H1 (cell line): ENCODE data around the gene CMSS1. TPM values are rescaled to one million over a fixed set of nuclear protein-coding genes. Genes with fewer than 3 reads are reported as not detected.

Experiments
- CTCF ChIA-PET: fragments of 300-600 bp; sonication (Branson Sonifier 250); formaldehyde crosslinking; loops from one replicate; lab custom pipeline; 2021; ENCODE audit not compliant: partially characterized antibody; lab: Charles Lee
- POLR2A ChIA-PET: fragments of 300-600 bp; sonication (Branson Sonifier 250); formaldehyde crosslinking; loops from one replicate; lab custom pipeline; 2021; ENCODE audit warnings: inconsistent platforms; ENCODE audit not compliant: partially characterized antibody; lab: Charles Lee
- DNase-seq, 2 experiments: peaks; one replicate each; pipeline versions ENCODE4 v3.0.0 to v3.0.0-alpha.2; 2010 to 2022; ENCODE audit warnings: low spot score in 2 of 2, low read depth in 1 of 2, mixed read lengths in 1 of 2
- FAIRE-seq: peaks from 2 replicates; lab custom pipeline; 2011; peaks lifted over from hg19 to GRCh38; lab: Jason Lieb, UNC
- H2AFZ ChIP-seq: 2 replicates; pipeline ENCODE4 v1.8.1; 2012; ENCODE audit warnings: low read length, inconsistent platforms
- H2AK5ac ChIP-seq: 2 replicates; pipeline ENCODE4 v1.6.1; 2013; ENCODE audit warnings: low read depth, low read length
- H2BK120ac ChIP-seq: replicated peaks from 2 replicates; pipeline ENCODE3; 2013; ENCODE audit warnings: low read depth, low read length, inconsistent platforms
- H2BK12ac ChIP-seq: 2 replicates; pipeline ENCODE4 v1.6.1; 2013; ENCODE audit warnings: low read depth, low read length
- H2BK15ac ChIP-seq: 2 replicates; pipeline ENCODE4 v1.6.1; 2013; ENCODE audit warnings: low read length
- H2BK20ac ChIP-seq: 2 replicates; pipeline ENCODE4 v1.6.1; 2013; ENCODE audit warnings: low read length
- H2BK5ac ChIP-seq: 2 replicates; pipeline ENCODE4 v1.6.1; 2013; ENCODE audit warnings: low read depth, low read length
- H3K14ac ChIP-seq: 2 replicates; pipeline ENCODE4 v1.6.1; 2013; ENCODE audit warnings: inconsistent platforms; ENCODE audit not compliant: insufficient read length
- H3K18ac ChIP-seq: 2 replicates; pipeline ENCODE4 v1.6.1; 2013; ENCODE audit warnings: low read length; ENCODE audit errors: extremely low read depth
- H3K23ac ChIP-seq: 2 replicates; pipeline ENCODE4 v1.6.1; 2013; ENCODE audit warnings: inconsistent platforms; ENCODE audit not compliant: insufficient read length
- H3K23me2 ChIP-seq: 2 replicates; pipeline ENCODE4 v1.6.1; 2013; ENCODE audit warnings: low read depth, low read length
- H3K27ac ChIP-seq: 2 replicates; pipeline ENCODE4 v1.6.1; 2011; ENCODE audit warnings: low read depth, low read length, inconsistent platforms
- H3K27me3 ChIP-seq, 4 experiments: replicated peaks in 1 of 4; 1 replicate in 1 of 4; 2 replicates in 3 of 4; pipeline versions ENCODE4 v1.6.1 to v1.8.1; 2011 to 2013; ENCODE audit warnings: low read length in 3 of 4, mild to moderate bottlenecking in 3 of 4, inconsistent platforms in 2 of 4, mixed read lengths in 2 of 4, moderate library complexity in 1 of 4; ENCODE audit not compliant: control insufficient read depth in 3 of 4, insufficient read depth in 3 of 4; ENCODE audit errors: extremely low read depth in 1 of 4
- H3K36me3 ChIP-seq, 4 experiments: 2 replicates each; pipeline versions ENCODE4 v1.6.1 to v1.8.1; 2011 to 2013; ENCODE audit warnings: mild to moderate bottlenecking in 4 of 4, low read length in 3 of 4, moderate library complexity in 2 of 4, control low read depth in 1 of 4, inconsistent platforms in 1 of 4; ENCODE audit not compliant: insufficient read depth in 4 of 4, control insufficient read depth in 2 of 4
- H3K4ac ChIP-seq: replicated peaks from 2 replicates; pipeline ENCODE3; 2013; ENCODE audit warnings: low read length, low read depth, mixed read lengths, inconsistent platforms; ENCODE audit not compliant: insufficient read length
- H3K4me1 ChIP-seq, 4 experiments: replicated peaks in 1 of 4; 1 replicate in 1 of 4; 2 replicates in 3 of 4; pipeline versions ENCODE4 v1.6.1 to v1.8.1; 2011 to 2013; ENCODE audit warnings: low read length in 3 of 4, inconsistent platforms in 2 of 4, mixed read lengths in 1 of 4; ENCODE audit not compliant: insufficient read depth in 4 of 4, control insufficient read depth in 3 of 4
- H3K4me2 ChIP-seq, 2 experiments: 2 replicates each; pipeline versions ENCODE4 v1.6.1 to v1.8.1; 2011 to 2013; ENCODE audit warnings: low read depth in 2 of 2, low read length in 2 of 2, control low read depth in 1 of 2, inconsistent platforms in 1 of 2, mild to moderate bottlenecking in 1 of 2; ENCODE audit not compliant: insufficient read depth in 1 of 2
- H3K4me3 ChIP-seq, 4 experiments: fragments of 200-600, 300-600 bp in 1 of 4; sonication (generic), shearing (Covaris generic), sonication (Bioruptor Twin) in 1 of 4; 2 replicates each; pipeline versions ENCODE4 v1.5.1 to v1.8.1; 2011 to 2016; ENCODE audit warnings: low read length in 4 of 4, low read depth in 3 of 4, control low read depth in 2 of 4, inconsistent platforms in 2 of 4, mild to moderate bottlenecking in 2 of 4, mixed read lengths in 1 of 4, moderate library complexity in 1 of 4; ENCODE audit not compliant: insufficient read depth in 2 of 4; ENCODE audit errors: extremely low read depth in 1 of 4
- H3K56ac ChIP-seq: replicated peaks from 2 replicates; pipeline ENCODE3; 2013; ENCODE audit warnings: low read depth, mild to moderate bottlenecking, mixed read lengths, low read length, inconsistent platforms; ENCODE audit not compliant: insufficient read length
- H3K79me1 ChIP-seq: 2 replicates; pipeline ENCODE4 v1.6.1; 2013; ENCODE audit warnings: low read depth, low read length, control low read depth
- H3K79me2 ChIP-seq, 2 experiments: 2 replicates each; pipeline versions ENCODE4 v1.6.1 to v1.8.1; 2012 to 2013; ENCODE audit warnings: low read length in 2 of 2, mild to moderate bottlenecking in 2 of 2, inconsistent platforms in 1 of 2; ENCODE audit not compliant: insufficient read depth in 2 of 2, control insufficient read depth in 1 of 2
- H3K9ac ChIP-seq, 4 experiments: replicated peaks in 1 of 4; 1 replicate in 1 of 4; 2 replicates in 3 of 4; pipeline versions ENCODE4 v1.6.1 to v1.8.1; 2011 to 2013; ENCODE audit warnings: low read depth in 3 of 4, low read length in 3 of 4, control low read depth in 2 of 4, mild to moderate bottlenecking in 2 of 4, moderate library complexity in 2 of 4, inconsistent platforms in 1 of 4; ENCODE audit errors: extremely low read depth in 1 of 4
- H3K9me3 ChIP-seq, 2 experiments: 2 replicates each; pipeline versions ENCODE4 v1.6.1 to v1.8.1; 2012 to 2013; ENCODE audit warnings: mild to moderate bottlenecking in 2 of 2, moderate library complexity in 2 of 2, control low read depth in 1 of 2, inconsistent platforms in 1 of 2, low read depth in 1 of 2, low read length in 1 of 2, mixed read lengths in 1 of 2; ENCODE audit not compliant: insufficient read depth in 2 of 2
- H4K20me1 ChIP-seq, 2 experiments: replicated peaks in 1 of 2; 2 replicates each; pipeline versions ENCODE3 to v1.8.1; 2011 to 2013; ENCODE audit warnings: inconsistent platforms in 2 of 2, low read length in 2 of 2, mild to moderate bottlenecking in 1 of 2; ENCODE audit not compliant: insufficient read depth in 2 of 2, control insufficient read depth in 1 of 2
- H4K5ac ChIP-seq: 2 replicates; pipeline ENCODE4 v1.6.1; 2013; ENCODE audit warnings: low read length, low read depth, mixed read lengths, inconsistent platforms; ENCODE audit not compliant: insufficient read length
- H4K8ac ChIP-seq: 2 replicates; pipeline ENCODE4 v1.8.0; 2013; ENCODE audit warnings: mild to moderate bottlenecking, moderate library complexity, low read length, inconsistent platforms; ENCODE audit not compliant: insufficient read depth; ENCODE audit errors: extremely low read depth
- H4K91ac ChIP-seq: replicated peaks from 2 replicates; pipeline ENCODE3; 2013; ENCODE audit warnings: low read length, mixed read lengths, inconsistent platforms; ENCODE audit not compliant: insufficient read length
- CBX5 ChIP-seq: fragments of 300-800, 300-1000 bp; sonication (generic); IDR thresholded peaks from 2 replicates; pipeline ENCODE4 v1.7.1; 2016; ENCODE audit warnings: antibody characterized with exemption, low read length, low read depth
- CHD1 ChIP-seq: IDR thresholded peaks from 2 replicates; pipeline ENCODE4 v1.6.1; 2012; ENCODE audit warnings: low read depth, low read length, improper control_type of control experiment
- CTBP2 ChIP-seq: IDR thresholded peaks from 2 replicates; pipeline ENCODE4 v1.7.0; 2011; ENCODE audit warnings: borderline replicate concordance, mild to moderate bottlenecking, moderate library complexity, mixed read lengths, low read length; ENCODE audit not compliant: insufficient read depth, insufficient read length
- HDAC2 ChIP-seq, 2 experiments: fragments of 300-600 bp in 1 of 2; sonication (generic) in 1 of 2; IDR thresholded peaks; 2 replicates each; pipeline ENCODE4 v1.6.1; 2011 to 2012; ENCODE audit warnings: low read depth in 2 of 2, low read length in 2 of 2, mild to moderate bottlenecking in 2 of 2, moderate library complexity in 2 of 2, borderline replicate concordance in 1 of 2, inconsistent platforms in 1 of 2
- KDM1A ChIP-seq: fragments of 200-600, 300-600 bp; sonication (generic); IDR thresholded peaks from 2 replicates; pipeline ENCODE4 v1.7.1; 2016; ENCODE audit warnings: mild to moderate bottlenecking, low read length, borderline replicate concordance
- KDM4A ChIP-seq: IDR thresholded peaks from one replicate; pipeline ENCODE4 v1.7.1; 2012; ENCODE audit warnings: low read depth, mild to moderate bottlenecking, moderate library complexity, low read length, inconsistent platforms; ENCODE audit not compliant: severe bottlenecking
- RAD21 ChIP-seq, 2 experiments: IDR thresholded peaks in 1 of 2; conservative IDR thresholded peaks in 1 of 2; 2 replicates each; pipeline ENCODE4 v1.6.1; 2011; ENCODE audit warnings: low read depth in 2 of 2, low read length in 2 of 2, improper control_type of control experiment in 1 of 2, inconsistent platforms in 1 of 2, mild to moderate bottlenecking in 1 of 2, moderate library complexity in 1 of 2
- SP1 ChIP-seq: IDR thresholded peaks from 2 replicates; pipeline ENCODE4 v1.6.1; 2011; ENCODE audit warnings: low read depth, low read length
- TBP ChIP-seq: IDR thresholded peaks from 2 replicates; pipeline ENCODE4 v1.6.1; 2011; ENCODE audit warnings: low read depth, low read length, improper control_type of control experiment
- USF2 ChIP-seq: IDR thresholded peaks from 2 replicates; pipeline ENCODE4 v1.6.1; 2011; ENCODE audit warnings: low read length, improper control_type of control experiment
- ZNF274 ChIP-seq: IDR thresholded peaks from 2 replicates; pipeline ENCODE4 v1.7.0; 2012; ENCODE audit warnings: low read length, borderline replicate concordance; ENCODE audit errors: extremely low read depth
- WGBS, 2 experiments: shearing (Covaris generic) in 1 of 2; methylation state at CpG; one replicate each; pipeline versions ENCODE4 v1.1.6 to v1.1.7; 2013 to 2015; ENCODE audit warnings: low lambda C conversion rate in 2 of 2, mixed read lengths in 2 of 2, inconsistent platforms in 1 of 2, low coverage in 1 of 2, missing lambda C conversion rate in 1 of 2; ENCODE audit not compliant: insufficient replicate concordance in 2 of 2, insufficient coverage in 1 of 2, insufficient read length in 1 of 2; ENCODE audit errors: extremely low coverage in 1 of 2, missing lambda C conversion rate in 1 of 2; 5-methylcytosine and 5-hydroxymethylcytosine counted together
- polyA plus RNA-seq, 7 experiments: library from polyadenylated mRNA; depleted of rRNA in 3 of 7; stranded (reverse) in 5 of 7; unstranded in 2 of 7; fragments of >200 nt in 5 of 7; fragments of 200-250 nt in 2 of 7; gene quantifications; 1 replicate in 5 of 7; 2 replicates in 1 of 7; 4 replicates in 1 of 7; pipeline versions ENCODE4 v1.2.1 to v1.2.3, GENCODE V29; 2011 to 2013; ENCODE audit warnings: missing spikeins in 2 of 7, mixed read lengths in 2 of 7
- total RNA-seq: library from RNA; stranded (reverse); fragmentation: NEBNext Ultra II Directional; extraction: Animal tissue kit (Norgen Biotek cat#: 25700); gene quantifications from 2 replicates; pipeline ENCODE4 v1.2.1, GENCODE V29; 2021

Gene CMSS1
- total and polyA plus RNA-seq, 2 of the 8 experiments (the other 6 are each of a cell fraction or from before 2014, with no cell fraction given): 15.2 to 75.1 TPM

- Histone ChIP-seq H4K20me1 (no peaks in the 10 kb centered on the region), H2AK5ac (no peak within 1 kb of the TSS), H2AFZ (no peak within 1 kb of the TSS), H3K18ac (no peak within 1 kb of the TSS), H3K4ac (no peak within 1 kb of the TSS), H3K27me3 (no peaks in the 10 kb centered on the region), H3K56ac (no peak within 1 kb of the TSS), H2BK12ac (no peak within 1 kb of the TSS), H3K23me2 (no peaks in the 10 kb centered on the region), H3K14ac (no peak within 1 kb of the TSS), H3K9ac (0 out of 7 replicates have a peak within 1 kb of the TSS, but pooled peaks of 1 of the 4 experiments have one; percentile 15), H3K9me3 (no peaks in the 10 kb centered on the region), H3K79me2 (no peaks in the 10 kb centered on the region), H2BK20ac (no peak within 1 kb of the TSS), H4K91ac (no peak within 1 kb of the TSS), H3K4me1 (no peaks in the 10 kb centered on the region), H2BK15ac (no peak within 1 kb of the TSS), H3K23ac (no peak within 1 kb of the TSS), H3K27ac (no peak within 1 kb of the TSS), H4K5ac (no peak within 1 kb of the TSS), H3K79me1 (no peaks in the 10 kb centered on the region), H3K4me3 (no peak within 1 kb of the TSS), H3K4me2 (no peak within 1 kb of the TSS), H2BK120ac (no peak within 1 kb of the TSS), H2BK5ac (no peak within 1 kb of the TSS), H4K8ac (peak within 1 kb of the TSS; percentile 68; the same call in 1 of the 2 replicates), H3K36me3 (no peaks in the 10 kb centered on the region)
- CTCF ChIA-PET: no interaction called here
- POLR2A ChIA-PET: interaction anchor here (1.1 to 1.3 kb wide), 2 partner anchors 11 to 14 kb away, joined by 3 read pairs; no protein-coding TSS in a partner anchor
- FAIRE-seq (no peak), DNase-seq (no peak)
- 95% methylated on average over 7 of the region's 7 CpGs; no CpG with 5 or more reads in 1 of the 2 experiments for WGBS, 2 experiments
- TF ChIP-seq SP1 (no peak), TBP (no peak), CHD1 (no peak), ZNF274 (no peak), CTBP2 (no peak), KDM4A (no peak), HDAC2 (IDR thresholded peaks at IDR 0.05; ENCODE audit: borderline replicate concordance in 1 of 2, low read depth in 2 of 2, low read length in 2 of 2) (no peak), USF2 (no peak), KDM1A (no peak), RAD21 (IDR thresholded peaks at IDR 0.05 in 1 of 2, conservative IDR thresholded peaks at IDR 0.05 in 1 of 2; ENCODE audit: low read depth in 2 of 2, low read length in 2 of 2) (no peak), CBX5 (no peak)
These were observed 296.9 kb downstream of the CMSS1 start, which contains the start of gene FILIP1L for GRCh38 chr3:100114413-100115030. TSS of gene FILIP1L (minus strand) at chr3:100114501.
